ENCODE measurements around the gene RHBG. TPM values are rescaled to one million over a fixed set of nuclear protein-coding genes. Genes with fewer than 3 reads are reported as not detected.

Gene RHBG
- polyA plus RNA-seq, 1 donor = 0.22 TPM

GRCh38 chr1:156386949-156387869 lies 18.2 kb downstream of the RHBG start:
- no peak for DNase-seq

- no peak for DNase-seq
Observed at GRCh38 chr1:156387870-156388173, 18.8 kb downstream of the RHBG start.

- no peak for DNase-seq
Observed at GRCh38 chr1:156388174-156389137, 19.4 kb downstream of the RHBG start.

- DNase-seq = no peak
Observed at GRCh38 chr1:156389311-156389710, 20.3 kb downstream of the RHBG start.

- DNase-seq = no peak
Observed at GRCh38 chr1:156390469-156391365, 21.7 kb downstream of the RHBG start.

GRCh38 chr1:156391366-156391677 lies 22.3 kb downstream of the RHBG start:
- DNase-seq = no peak

- no peak for DNase-seq
Observed at GRCh38 chr1:156391701-156392100, 22.7 kb downstream of the RHBG start.

GRCh38 chr1:156392452-156392853 lies 23.4 kb downstream of the RHBG start:
- DNase-seq = no peak

GRCh38 chr1:156393095-156393494 lies 24.1 kb downstream of the RHBG start:
- DNase-seq = no peak

- DNase-seq = no peak
Observed at GRCh38 chr1:156394082-156394481, 25.1 kb downstream of the RHBG start.

- DNase-seq = no peak
Observed at GRCh38 chr1:156394835-156395461, 25.9 kb downstream of the RHBG start.

- DNase-seq = no peak
Observed at GRCh38 chr1:156399355-156400125, 30.5 kb downstream of the RHBG start.

- DNase-seq = no peak
Observed at GRCh38 chr1:156400191-156400935, 31.4 kb downstream of the RHBG start.

GRCh38 chr1:156401041-156401574 lies 32.1 kb downstream of the RHBG start:
- no peak for DNase-seq

- DNase-seq = no peak
Observed at GRCh38 chr1:156401681-156402081, 32.7 kb downstream of the RHBG start.

GRCh38 chr1:156402331-156403020 lies 33.5 kb downstream of the RHBG start:
- DNase-seq = no peak

GRCh38 chr1:156405670-156406069 lies 36.7 kb downstream of the RHBG start:
- no peak for DNase-seq

GRCh38 chr1:156406251-156406650 lies 37.2 kb downstream of the RHBG start:
- no peak for DNase-seq

GRCh38 chr1:156407344-156407743 lies 38.3 kb downstream of the RHBG start:
- DNase-seq = no peak

- DNase-seq = no peak
Observed at GRCh38 chr1:156407760-156408159, 38.7 kb downstream of the RHBG start.

Data from hindlimb muscle (tissue), 1 donor.